ENCODE results near the gene BOLA2B.

Gene BOLA2B

DNA sequence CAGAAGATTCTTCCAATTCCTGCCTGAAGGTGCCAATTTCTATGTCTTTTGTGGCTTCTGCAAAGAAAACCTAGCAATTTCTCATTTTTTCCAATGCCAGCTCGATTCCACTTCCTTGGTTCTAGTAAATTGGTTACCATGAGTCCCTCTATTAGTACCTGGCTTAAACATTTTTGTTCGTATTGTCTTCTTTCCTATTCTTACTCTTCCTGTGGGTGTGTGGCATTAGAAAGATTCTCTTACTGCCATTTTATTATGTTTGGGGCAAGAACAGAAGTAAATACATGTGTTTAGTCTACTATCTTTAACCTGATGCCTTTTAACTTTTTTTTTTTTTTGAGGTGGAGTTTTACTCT is 50.1 kb downstream of the BOLA2B start:
- no peak for DNase-seq (ENCODE audit: low read depth)
